ENCODE data around the gene PIGU. TPM values are rescaled to one million over a fixed set of nuclear protein-coding genes. Genes with fewer than 3 reads are reported as not detected.

Gene PIGU
- total and polyA plus RNA-seq, 9 of the 15 experiments (the other 6 are each of a cell fraction or from before 2014, with no cell fraction given), result 6.5 to 100 (median 28.1) TPM

DNA sequence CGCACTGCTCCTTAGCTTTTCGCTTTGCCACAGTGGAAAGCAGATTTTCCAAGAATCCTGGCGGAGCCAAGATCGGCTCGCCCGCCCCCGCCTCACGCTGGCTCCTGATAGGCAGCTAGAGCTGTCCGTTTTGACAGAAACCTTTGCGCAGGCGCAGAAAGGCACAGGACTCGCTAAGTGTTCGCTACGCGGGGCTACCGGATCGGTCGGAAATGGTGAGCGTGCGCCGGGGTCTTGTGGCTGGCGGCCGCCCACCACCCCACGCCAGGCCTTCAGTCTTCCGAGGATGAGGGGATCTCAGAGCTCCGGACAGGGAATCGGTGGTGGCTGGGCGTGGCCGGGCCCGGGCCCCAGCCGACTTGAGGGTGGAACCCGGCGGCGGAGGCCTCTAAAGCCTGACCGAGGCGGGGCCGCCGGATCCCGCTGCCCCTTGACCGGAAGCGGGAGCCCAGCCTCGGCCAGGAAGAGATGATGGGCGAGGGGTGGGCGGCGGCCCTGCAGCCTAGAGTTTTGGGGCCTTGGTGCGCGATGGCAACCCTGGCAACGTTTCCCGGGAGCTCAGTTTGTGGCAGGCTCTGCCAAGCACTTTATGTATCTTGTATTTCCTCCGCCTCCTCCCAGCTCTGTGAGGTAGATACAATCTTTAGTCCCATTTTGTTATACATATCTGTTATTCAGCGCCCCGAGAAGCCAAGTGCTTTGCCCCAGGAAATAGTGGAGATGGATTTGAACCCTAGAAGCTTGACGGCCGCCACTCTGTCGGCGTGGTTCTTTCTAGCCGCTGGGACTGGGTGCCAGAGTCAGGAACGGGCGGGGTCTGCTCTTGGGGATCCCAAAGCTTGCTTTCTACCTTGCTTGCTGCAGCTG, 160.4 kb downstream of the PIGU start, which contains the start of gene DYNLRB1 (continued):
- TF ChIP-seq, protein P1, sequence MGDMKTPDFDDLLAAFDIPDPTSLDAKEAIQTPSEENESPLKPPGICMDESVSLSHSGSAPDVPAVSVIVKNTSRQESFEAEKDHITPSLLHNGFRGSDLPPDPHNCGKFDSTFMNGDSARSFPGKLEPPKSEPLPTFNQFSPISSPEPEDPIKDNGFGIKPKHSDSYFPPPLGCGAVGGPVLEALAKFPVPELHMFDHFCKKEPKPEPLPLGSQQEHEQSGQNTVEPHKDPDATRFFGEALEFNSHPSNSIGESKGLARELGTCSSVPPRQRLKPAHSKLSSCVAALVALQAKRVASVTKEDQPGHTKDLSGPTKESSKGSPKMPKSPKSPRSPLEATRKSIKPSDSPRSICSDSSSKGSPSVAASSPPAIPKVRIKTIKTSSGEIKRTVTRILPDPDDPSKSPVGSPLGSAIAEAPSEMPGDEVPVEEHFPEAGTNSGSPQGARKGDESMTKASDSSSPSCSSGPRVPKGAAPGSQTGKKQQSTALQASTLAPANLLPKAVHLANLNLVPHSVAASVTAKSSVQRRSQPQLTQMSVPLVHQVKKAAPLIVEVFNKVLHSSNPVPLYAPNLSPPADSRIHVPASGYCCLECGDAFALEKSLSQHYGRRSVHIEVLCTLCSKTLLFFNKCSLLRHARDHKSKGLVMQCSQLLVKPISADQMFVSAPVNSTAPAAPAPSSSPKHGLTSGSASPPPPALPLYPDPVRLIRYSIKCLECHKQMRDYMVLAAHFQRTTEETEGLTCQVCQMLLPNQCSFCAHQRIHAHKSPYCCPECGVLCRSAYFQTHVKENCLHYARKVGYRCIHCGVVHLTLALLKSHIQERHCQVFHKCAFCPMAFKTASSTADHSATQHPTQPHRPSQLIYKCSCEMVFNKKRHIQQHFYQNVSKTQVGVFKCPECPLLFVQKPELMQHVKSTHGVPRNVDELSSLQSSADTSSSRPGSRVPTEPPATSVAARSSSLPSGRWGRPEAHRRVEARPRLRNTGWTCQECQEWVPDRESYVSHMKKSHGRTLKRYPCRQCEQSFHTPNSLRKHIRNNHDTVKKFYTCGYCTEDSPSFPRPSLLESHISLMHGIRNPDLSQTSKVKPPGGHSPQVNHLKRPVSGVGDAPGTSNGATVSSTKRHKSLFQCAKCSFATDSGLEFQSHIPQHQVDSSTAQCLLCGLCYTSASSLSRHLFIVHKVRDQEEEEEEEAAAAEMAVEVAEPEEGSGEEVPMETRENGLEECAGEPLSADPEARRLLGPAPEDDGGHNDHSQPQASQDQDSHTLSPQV (IDR thresholded peaks at IDR 0.05), result no peak
- no peak for TF ChIP-seq BRF1 (IDR thresholded peaks at IDR 0.05; ENCODE audit: borderline replicate concordance, extremely low read depth, insufficient read length)
- TF ChIP-seq, protein P2, sequence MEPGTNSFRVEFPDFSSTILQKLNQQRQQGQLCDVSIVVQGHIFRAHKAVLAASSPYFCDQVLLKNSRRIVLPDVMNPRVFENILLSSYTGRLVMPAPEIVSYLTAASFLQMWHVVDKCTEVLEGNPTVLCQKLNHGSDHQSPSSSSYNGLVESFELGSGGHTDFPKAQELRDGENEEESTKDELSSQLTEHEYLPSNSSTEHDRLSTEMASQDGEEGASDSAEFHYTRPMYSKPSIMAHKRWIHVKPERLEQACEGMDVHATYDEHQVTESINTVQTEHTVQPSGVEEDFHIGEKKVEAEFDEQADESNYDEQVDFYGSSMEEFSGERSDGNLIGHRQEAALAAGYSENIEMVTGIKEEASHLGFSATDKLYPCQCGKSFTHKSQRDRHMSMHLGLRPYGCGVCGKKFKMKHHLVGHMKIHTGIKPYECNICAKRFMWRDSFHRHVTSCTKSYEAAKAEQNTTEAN (CRISPR knock-in tag; IDR thresholded peaks at IDR 0.05), result 0 out of 2 replicates have a peak, but pooled peaks have one; percentile 2
- TF ChIP-seq DIDO1 (tag; IDR thresholded peaks at IDR 0.05; ENCODE audit: low read depth), result no peak
- no peak for TF ChIP-seq HDAC8 (tag; IDR thresholded peaks at IDR 0.05)
- TF ChIP-seq ZNF324 (CRISPR knock-in tag; IDR thresholded peaks at IDR 0.05), result 0 out of 2 replicates have a peak, but pooled peaks have one; percentile 21
- TF ChIP-seq, protein P3, sequence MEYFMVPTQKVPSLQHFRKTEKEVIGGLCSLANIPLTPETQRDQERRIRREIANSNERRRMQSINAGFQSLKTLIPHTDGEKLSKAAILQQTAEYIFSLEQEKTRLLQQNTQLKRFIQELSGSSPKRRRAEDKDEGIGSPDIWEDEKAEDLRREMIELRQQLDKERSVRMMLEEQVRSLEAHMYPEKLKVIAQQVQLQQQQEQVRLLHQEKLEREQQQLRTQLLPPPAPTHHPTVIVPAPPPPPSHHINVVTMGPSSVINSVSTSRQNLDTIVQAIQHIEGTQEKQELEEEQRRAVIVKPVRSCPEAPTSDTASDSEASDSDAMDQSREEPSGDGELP (CRISPR knock-in tag; IDR thresholded peaks at IDR 0.05; ENCODE audit: borderline replicate concordance), result peak; percentile 71; the same call in 1 of the 2 replicates
- TF ChIP-seq KLF13 (tag; IDR thresholded peaks at IDR 0.05; ENCODE audit: borderline replicate concordance, low read depth), result no peak
- peak; percentile 20 for TF ChIP-seq SAP30 (IDR thresholded peaks at IDR 0.05; ENCODE audit: borderline replicate concordance, insufficient read depth, low read depth, low read length, poor library complexity, severe bottlenecking)
- TF ChIP-seq MTA2 (IDR thresholded peaks at IDR 0.05; ENCODE audit: low read depth), result no peak
- peak; percentile 52 for TF ChIP-seq GATA2 (CRISPR knock-in tag; IDR thresholded peaks at IDR 0.05)
- no peak for TF ChIP-seq HDAC6 (IDR thresholded peaks at IDR 0.05; ENCODE audit: low read depth, low read length)
- TF ChIP-seq, protein P4, sequence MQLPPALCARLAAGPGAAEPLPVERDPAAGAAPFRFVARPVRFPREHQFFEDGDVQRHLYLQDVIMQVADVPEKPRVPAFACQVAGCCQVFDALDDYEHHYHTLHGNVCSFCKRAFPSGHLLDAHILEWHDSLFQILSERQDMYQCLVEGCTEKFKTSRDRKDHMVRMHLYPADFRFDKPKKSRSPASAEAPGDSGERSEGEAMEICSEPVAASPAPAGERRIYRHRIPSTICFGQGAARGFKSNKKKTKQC (CRISPR knock-in tag; IDR thresholded peaks at IDR 0.05), result 0 out of 2 replicates have a peak, but pooled peaks have one; percentile 14
- TF ChIP-seq POLR2H (tag; IDR thresholded peaks at IDR 0.05; ENCODE audit: low read depth), result 0 out of 2 replicates have a peak, but pooled peaks have one; percentile 19
- TF ChIP-seq TCF7 (IDR thresholded peaks at IDR 0.05; ENCODE audit: borderline replicate concordance), result no peak
- peak; percentile 93 for TF ChIP-seq EGR1 (conservative IDR thresholded peaks at IDR 0.05)
- no peak for TF ChIP-seq HNRNPUL1 (IDR thresholded peaks at IDR 0.05; ENCODE audit: low read length)
- TF ChIP-seq GABPB1 (CRISPR knock-in tag; IDR thresholded peaks at IDR 0.05), result peak; percentile 84
- no peak; the same call in 1 of the 2 replicates for TF ChIP-seq L3MBTL2 (IDR thresholded peaks at IDR 0.05)
- TF ChIP-seq ZEB2 (IDR thresholded peaks at IDR 0.05), result no peak
- peak; percentile 83 for TF ChIP-seq ETV1 (tag; conservative IDR thresholded peaks at IDR 0.05; ENCODE audit: low read depth)

All from K562 (cell line).